ENCODE results near the gene ATP8B3.

ATP8B3 gene

GRCh38 chr19:1794424-1795172 is 17.5 kb downstream of the ATP8B3 start:
- DNase-seq, result no peak

GRCh38 chr19:1791879-1792278 is 20.2 kb downstream of the ATP8B3 start:
- no peak for DNase-seq

DNA sequence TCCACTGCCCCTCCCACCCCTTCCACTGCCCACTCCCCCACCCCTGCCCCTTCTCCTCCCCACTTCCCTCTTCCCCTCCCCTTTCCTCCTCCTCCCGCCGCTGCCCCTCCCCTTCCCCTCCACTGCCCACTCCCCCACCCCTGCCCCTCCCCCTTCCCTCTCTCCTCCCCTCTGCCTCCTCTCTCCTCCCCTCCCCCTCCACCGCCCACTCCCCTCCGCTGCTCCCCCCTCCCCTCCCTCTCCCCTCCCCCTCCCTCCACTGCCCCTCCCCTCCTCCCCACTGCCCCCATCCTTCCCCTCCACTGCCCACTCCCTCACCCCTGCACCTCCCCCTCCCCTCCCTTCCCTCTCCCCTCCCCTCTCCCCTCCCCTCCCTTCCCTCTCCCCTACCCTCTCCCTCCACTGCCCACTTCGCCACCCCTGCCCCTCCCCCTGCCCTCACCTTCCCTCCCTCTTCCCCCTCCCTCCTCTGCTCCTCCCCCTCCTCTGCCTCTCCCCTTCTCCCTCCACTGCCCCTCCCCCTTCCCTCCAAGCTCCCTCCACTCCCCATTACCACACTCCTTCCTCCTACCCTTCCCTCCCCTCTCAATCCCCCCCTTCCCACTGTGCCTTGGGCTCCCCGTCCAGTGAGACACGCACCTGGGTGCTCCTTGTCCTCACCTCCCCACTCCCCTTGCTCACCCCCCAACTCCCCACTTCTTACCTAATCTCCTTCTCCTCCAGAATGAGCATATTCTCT is 21.9 kb downstream of the ATP8B3 start:
- DNase-seq, result no peak

DNA sequence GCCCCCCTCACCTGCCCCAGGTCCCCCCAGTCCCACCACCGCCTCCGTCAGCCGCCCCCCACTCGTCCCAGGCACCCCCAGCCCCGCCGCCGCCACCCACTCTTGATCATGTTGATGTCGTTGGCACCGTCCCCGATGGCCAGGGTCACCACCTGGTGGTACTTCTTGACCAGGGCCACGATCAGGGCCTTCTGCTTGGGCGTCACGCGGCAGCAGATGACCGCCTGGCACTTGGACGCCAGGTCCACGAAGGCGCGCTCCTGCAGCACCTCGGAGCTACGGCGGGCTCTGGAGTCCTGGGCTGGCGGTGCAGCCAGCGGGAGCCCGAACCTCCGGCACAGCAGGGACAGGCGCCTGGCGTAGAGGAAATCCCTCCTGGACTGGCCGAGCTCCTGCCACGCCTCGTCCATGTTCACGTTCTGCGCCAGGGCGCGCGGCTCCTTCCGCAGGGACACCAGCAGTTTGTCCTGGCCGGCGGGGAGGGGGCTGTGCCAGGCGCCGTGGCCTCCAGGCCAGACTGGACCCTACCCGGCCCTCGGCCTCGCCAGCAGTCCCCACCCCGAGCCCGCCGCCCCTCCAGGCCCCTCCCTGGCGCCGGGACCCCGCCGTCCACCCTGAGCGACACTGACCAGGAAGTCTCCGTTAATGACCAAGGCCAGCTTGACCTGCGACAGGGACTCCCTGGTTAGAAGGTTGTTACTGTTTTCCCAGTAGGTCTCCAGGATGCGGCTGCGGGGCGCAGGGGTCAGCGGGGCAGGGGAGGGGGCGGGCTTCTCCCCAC is 22.6 kb downstream of the ATP8B3 start:
- DNase-seq, result no peak

- no peak for DNase-seq
Measured at GRCh38 chr19:1787116-1787515, 25.0 kb downstream of the ATP8B3 start.

GRCh38 chr19:1786668-1787067 is 25.4 kb downstream of the ATP8B3 start:
- no peak for DNase-seq

- DNase-seq, result no peak
Measured at GRCh38 chr19:1785310-1785709, 26.8 kb downstream of the ATP8B3 start.

DNA sequence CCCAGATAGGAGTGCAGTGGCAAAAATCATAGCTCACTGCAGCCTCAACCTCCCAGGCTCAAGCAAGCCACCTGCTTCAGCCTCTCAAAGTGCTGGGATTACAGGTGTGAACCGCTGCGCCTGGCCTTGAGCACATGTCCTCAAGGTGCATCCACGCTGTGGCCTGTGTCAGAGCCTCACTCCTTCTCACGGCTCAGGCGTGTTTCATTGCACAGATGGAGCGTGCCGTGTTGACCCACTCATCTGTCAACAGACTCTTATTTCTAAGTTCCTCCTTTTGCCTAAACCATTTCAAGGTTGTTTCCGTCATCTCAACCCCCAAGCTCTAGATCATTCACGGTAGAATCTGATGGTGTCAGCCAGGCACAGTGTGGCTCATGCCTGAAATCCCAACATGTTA is 28.2 kb downstream of the ATP8B3 start:
- no peak for DNase-seq

- no peak for DNase-seq
Measured at GRCh38 chr19:1783354-1783753, 28.7 kb downstream of the ATP8B3 start.

DNA sequence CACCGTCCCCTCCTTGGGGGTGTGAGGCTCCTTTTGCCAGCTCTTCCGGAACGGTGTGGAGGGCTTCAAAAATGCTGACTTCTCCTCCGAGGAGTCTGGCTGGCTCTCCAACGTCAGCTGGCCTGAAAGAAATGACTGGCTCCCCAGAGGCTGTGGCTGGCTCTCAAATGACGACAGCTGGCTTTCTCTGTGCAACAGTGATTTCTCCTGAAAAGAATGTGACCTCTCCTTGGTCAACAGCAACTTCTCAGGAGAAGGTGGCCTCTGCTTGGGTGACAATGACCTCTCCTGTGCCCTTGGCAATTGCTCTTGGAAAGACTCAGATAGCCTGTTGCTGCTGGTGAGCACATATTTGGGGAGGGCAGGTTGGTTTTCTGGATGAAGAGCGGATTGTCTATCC is 29.6 kb downstream of the ATP8B3 start:
- no peak for DNase-seq

GRCh38 chr19:1780272-1780958 is 31.7 kb downstream of the ATP8B3 start:
- DNase-seq, result no peak

- DNase-seq, result no peak
Measured at GRCh38 chr19:1779574-1779973, 32.5 kb downstream of the ATP8B3 start.

DNA sequence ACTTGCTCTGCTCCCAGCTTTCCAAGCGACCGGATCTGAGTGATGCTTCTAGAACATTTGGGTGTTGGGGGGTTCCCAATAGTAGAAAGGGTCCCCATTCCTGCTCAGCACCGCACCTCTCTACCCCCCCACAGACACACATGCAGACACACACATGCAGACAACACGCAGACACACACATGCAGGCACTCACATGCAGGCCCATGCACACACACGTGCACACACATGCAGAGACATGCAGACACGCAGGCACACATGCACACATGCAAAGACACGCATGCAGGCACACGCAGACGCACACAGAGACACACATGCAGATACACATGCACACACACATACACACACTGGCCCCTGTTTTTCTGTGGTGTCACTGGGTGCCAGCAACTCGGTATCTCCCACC is 34.9 kb downstream of the ATP8B3 start:
- DNase-seq, result no peak

- no peak for DNase-seq
Measured at GRCh38 chr19:1776606-1777147, 35.4 kb downstream of the ATP8B3 start.

GRCh38 chr19:1775951-1776605 is 36.0 kb downstream of the ATP8B3 start:
- DNase-seq, result no peak

GRCh38 chr19:1774989-1775772 is 36.9 kb downstream of the ATP8B3 start:
- no peak for DNase-seq

DNA sequence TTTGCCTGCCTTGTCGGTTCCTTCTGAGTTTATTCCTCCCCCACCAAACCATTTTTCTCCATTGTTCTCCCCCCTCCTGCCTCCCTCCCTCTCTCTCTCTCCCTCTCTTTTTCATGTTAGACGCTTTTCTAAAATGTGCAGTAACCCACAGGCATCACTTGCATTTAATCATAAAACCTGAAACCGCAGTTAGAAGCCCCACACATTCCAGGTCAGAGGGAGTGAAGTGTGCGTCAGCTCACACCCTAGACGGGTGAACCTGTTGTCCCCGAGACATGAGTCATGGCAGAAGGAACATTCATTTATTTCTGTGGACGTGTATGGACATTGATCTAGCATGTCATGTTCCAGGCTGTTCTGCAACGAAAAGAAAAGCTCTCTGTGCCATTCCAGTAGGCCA is 38.9 kb downstream of the ATP8B3 start:
- DNase-seq, result no peak

DNA sequence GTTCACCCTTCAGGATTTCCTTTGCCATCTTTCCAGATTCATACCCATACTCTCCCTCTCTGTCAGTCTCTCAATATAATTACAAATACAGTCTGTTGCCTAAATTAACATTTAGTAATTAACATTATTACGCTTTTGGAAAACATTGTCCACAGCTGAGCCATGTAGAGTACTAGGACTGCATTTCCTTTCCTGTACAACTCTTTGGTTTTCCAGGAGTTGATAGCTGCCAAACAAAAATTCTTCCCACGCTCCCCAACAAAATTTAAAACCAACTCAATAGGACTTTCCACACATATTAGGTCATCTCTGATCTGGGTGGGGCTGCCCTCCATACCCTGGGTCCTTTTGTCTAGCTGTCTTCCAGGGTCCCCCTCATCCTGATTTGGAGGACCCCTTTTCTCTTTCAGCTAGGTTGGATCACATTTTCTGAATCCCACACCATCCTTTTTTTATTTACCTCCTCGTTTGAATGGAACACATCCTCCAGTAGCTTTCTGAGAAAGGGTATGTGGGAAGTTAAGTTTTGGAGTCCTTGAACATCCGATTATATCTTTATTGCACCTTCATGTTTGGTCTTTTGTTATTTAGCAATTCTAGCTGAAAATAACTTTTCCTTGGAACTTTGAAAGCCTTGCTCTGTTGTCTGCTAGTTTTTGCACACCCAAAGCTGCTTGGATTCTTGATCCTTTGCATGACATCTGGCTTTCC is 41.1 kb downstream of the ATP8B3 start:
- no peak for DNase-seq

DNA sequence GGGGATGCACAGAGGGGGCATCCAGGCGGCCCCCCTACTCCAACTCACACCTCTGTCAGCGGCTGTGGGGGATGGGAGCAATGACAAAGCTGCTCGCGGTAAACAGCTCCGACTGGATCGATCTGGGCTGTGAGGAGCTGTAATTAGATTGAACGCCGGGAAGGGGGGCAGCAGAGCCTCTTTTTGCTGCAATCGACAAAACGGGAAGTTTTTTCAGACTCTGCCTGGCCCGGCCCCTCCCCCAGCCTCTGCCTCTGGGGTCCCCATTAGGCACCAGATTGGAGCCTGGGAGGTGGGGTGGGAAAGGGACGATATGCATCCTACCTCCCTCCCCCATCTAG is 42.5 kb downstream of the ATP8B3 start:
- no peak for DNase-seq

GRCh38 chr19:1768918-1769644 is 43.0 kb downstream of the ATP8B3 start:
- DNase-seq, result no peak

Data from NCI-H1694 treated with DMSO at 0.1 percent for 48 hours (cell line).